Stimulated activated naive CD8-positive, alpha-beta T cell treated with anti-CD3 and anti-CD28 coated beads, Interleukin-15, Interleukin-2, amounts not matched to agents 100 U/mL and 50 U/mL, for 24 hours (primary cell): ENCODE measurements around the gene EYA3.

Experiments
- ATAC-seq: fragments of 150-1000 bp; cut with Tn5 transposase; one replicate; pipeline ENCODE4 v1.10.0; 2021
- DNase-seq: peaks from one replicate; pipeline ENCODE4 v3.0.0; 2021

Gene EYA3

GRCh38 chr1:28112388-28113241, 24.2 kb upstream of the EYA3 start:
- no peak for ATAC-seq
- peak; percentile 21 for DNase-seq

- DNase-seq: no peak
- peak; percentile 64 for ATAC-seq
These were observed 22.7 kb upstream of the EYA3 start for GRCh38 chr1:28111157-28111556.

GRCh38 chr1:28110555-28110954, 22.1 kb upstream of the EYA3 start:
- DNase-seq: no peak
- ATAC-seq: no peak

- DNase-seq (no peak), ATAC-seq (no peak)
These were observed 21.2 kb upstream of the EYA3 start for GRCh38 chr1:28109639-28110038.

GRCh38 chr1:28108001-28108400, 19.6 kb upstream of the EYA3 start:
- DNase-seq (no peak), ATAC-seq (no peak)

GRCh38 chr1:28104866-28105467, 16.6 kb upstream of the EYA3 start:
- no peak for ATAC-seq
- no peak for DNase-seq

GRCh38 chr1:28102189-28102588, 13.8 kb upstream of the EYA3 start:
- no peak for DNase-seq
- ATAC-seq: no peak

- ATAC-seq: no peak
- DNase-seq: no peak
These were observed 10.8 kb upstream of the EYA3 start for GRCh38 chr1:28099050-28099769.

GRCh38 chr1:28097100-28097472, 8.7 kb upstream of the EYA3 start:
- no peak for ATAC-seq
- no peak for DNase-seq

- no peak for ATAC-seq
These were observed 8.0 kb upstream of the EYA3 start for GRCh38 chr1:28096210-28097099.

GRCh38 chr1:28091043-28091781, 2.8 kb upstream of the EYA3 start:
- peak; percentile 87 for DNase-seq
- no peak for ATAC-seq

More at GRCh38 chr1:28096210-28097099, 8.0 kb upstream of the EYA3 start:
- DNase-seq: no peak

- DNase-seq (peak; percentile 16), ATAC-seq (no peak)
These were observed 719 bp downstream of the EYA3 start for GRCh38 chr1:28087614-28088167.

- ATAC-seq (no peak), DNase-seq (no peak)
These were observed 1.8 kb downstream of the EYA3 start for GRCh38 chr1:28086651-28087050.

- DNase-seq (no peak), ATAC-seq (no peak)
These were observed 3.3 kb downstream of the EYA3 start for GRCh38 chr1:28085129-28085528.

- ATAC-seq: no peak
- no peak for DNase-seq
These were observed 4.5 kb downstream of the EYA3 start for GRCh38 chr1:28083876-28084275.

- ATAC-seq: peak; percentile 46
- no peak for DNase-seq
These were observed 9.5 kb downstream of the EYA3 start for GRCh38 chr1:28078680-28079626.

GRCh38 chr1:28078262-28078661, 10.1 kb downstream of the EYA3 start:
- DNase-seq (no peak), ATAC-seq (no peak)

- DNase-seq (no peak), ATAC-seq (no peak)
These were observed 13.4 kb downstream of the EYA3 start for GRCh38 chr1:28074892-28075511.

- ATAC-seq: no peak
- DNase-seq: no peak
These were observed 14.5 kb downstream of the EYA3 start for GRCh38 chr1:28073867-28074266.
